ENCODE measurements around the gene SWT1.

Gene SWT1

DNA sequence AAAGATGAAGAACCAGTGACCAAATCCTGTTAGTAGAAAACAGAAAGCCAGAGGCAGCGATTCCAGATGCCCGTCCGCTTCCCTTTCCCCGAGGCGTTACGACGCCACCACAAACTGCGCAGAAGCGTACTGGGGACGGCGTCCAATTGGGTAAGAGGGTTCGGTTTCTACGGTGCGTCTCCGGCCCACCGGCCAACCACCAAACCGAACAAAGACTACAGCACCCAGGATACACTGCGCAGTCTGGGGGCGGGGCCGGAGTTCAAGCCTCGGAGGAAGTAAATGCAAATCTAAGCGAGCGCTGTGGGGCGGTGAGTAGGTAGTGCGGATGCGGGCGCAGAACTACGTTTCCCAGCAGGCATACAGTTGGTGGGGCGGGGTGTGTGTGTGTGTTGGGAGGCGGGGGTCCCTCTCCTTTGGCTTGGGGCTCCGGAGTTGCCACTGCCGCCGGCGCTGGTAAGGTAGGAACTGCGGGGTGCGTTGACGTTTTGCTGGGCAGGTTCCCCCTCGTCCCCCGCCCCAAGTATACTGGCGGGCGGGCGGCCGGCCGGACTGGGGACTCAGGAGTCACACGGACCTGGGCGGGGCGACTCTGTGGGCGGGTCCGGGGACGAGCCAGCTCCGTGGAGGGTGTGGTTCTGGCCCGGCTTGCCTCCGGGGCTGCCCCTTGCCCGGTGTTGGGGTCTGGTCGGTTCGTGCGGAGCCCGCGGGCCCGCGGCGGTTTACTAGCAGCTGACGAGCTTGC, at the start of gene SWT1, which contains the start of gene TRMT1L:
Gene SWT1 (plus strand): TSS at position 314 of the 745 bp plus-strand sequence. CDS start 3,675 bp downstream, outside the sequence.
Gene TRMT1L (minus strand): TSS at position 100 of the 745 bp plus-strand sequence. CDS start 241 bp downstream, outside the sequence.
- DNase-seq (ENCODE audit: low read depth), result peak; percentile 99

DNA sequence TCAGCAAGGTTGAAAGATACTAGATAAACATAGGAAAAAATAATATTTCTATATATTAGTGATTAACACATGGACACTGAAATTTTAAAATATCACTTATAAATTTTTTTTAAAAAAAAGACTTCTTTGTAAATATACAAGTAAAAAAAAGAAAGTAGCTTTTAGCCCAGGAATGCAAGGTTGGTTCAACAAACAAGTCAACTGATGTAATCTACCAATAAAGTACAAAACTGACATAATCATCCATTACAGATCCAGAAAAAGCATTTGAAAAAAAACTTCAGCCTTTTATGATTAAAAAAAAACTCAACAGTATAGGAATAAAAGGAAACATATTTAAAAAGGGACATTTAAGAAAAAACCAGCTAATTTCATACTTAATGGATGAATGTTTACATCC, 48.6 kb upstream of the SWT1 start:
- no peak for DNase-seq (ENCODE audit: low read depth)

GRCh38 chr1:185110145-185110544, 46.8 kb upstream of the SWT1 start:
- no peak for DNase-seq (ENCODE audit: low read depth)

- DNase-seq (ENCODE audit: low read depth), result no peak
Observed at GRCh38 chr1:185111873-185112272, 45.1 kb upstream of the SWT1 start.

GRCh38 chr1:185112356-185112755, 44.6 kb upstream of the SWT1 start:
- DNase-seq (ENCODE audit: low read depth), result no peak

- DNase-seq (ENCODE audit: low read depth), result no peak
Observed at GRCh38 chr1:185129708-185130107, 27.3 kb upstream of the SWT1 start.

- no peak for DNase-seq (ENCODE audit: low read depth)
Observed at GRCh38 chr1:185132534-185132933, 24.4 kb upstream of the SWT1 start.

DNA sequence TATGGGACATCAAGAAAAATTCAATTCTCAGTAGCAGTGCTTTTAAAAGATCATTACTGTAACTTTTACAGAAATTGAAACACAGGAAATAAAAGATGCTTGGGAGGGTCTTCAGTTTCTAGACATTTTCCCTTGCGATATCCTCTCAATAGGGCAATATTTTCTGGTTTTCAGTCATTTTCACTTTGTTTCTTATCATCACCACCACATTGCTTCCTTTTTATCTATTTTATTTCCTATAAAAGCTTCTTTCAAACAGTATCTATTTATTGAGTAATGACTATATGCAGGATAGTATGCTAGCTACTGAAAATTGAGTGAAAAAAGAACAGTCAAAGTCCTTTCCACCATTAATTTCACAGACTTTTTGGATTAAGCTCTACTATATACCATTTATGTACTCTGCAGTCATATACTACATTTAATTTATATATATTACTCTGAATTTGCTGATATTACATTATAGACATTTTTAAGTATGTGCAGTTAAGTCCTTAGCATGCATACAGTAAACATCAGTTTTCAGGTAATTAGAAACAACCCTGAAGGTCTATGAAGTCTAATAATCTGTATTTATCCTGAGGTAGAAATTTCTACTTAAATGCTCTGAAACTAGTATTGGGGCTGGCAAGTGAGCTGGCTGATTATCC, 18.9 kb upstream of the SWT1 start:
- DNase-seq (ENCODE audit: low read depth), result no peak

DNA sequence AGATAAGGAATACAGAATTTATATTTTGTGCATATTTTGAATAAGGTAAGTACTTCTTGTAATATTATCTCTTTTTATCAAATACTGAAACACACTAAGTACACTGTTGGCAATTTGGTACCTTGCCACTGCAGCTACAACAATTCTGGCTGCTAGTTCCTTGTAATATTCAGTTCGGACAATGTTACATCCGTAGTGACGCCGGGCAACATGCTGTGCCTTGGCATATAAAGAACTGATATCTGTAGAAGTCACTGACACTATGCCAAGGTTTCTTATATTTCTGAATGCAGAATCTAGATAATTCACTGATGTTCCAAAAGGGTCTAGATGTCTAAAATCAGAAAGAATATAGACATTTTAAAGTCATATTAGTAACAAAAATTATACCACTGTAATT, 17.7 kb upstream of the SWT1 start:
- no peak for DNase-seq (ENCODE audit: low read depth)

DNA sequence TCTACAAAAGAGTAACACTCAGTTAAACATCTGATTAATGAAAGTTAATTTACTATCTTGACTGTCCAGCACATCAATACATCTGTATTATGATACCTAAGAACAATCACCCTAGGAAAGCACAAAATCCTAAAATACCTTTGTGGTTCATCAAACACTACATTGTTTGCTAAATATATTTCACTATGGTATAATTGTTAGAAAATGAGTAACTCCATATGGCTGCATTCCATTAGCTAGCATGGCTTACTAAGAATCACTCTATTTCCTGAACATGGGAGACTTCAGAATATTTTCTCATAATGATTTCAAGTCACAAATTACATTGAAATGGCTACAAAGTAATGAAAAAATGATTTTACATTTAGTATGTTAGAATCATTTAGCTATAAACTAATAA, 12.7 kb upstream of the SWT1 start:
- DNase-seq (ENCODE audit: low read depth), result no peak

- DNase-seq (ENCODE audit: low read depth), result no peak
Observed at GRCh38 chr1:185151215-185151614, 5.8 kb upstream of the SWT1 start.

GRCh38 chr1:185152187-185152767, 4.7 kb upstream of the SWT1 start:
- no peak for DNase-seq (ENCODE audit: low read depth)

GRCh38 chr1:185154912-185155513, 2.0 kb upstream of the SWT1 start:
- no peak for DNase-seq (ENCODE audit: low read depth)

DNA sequence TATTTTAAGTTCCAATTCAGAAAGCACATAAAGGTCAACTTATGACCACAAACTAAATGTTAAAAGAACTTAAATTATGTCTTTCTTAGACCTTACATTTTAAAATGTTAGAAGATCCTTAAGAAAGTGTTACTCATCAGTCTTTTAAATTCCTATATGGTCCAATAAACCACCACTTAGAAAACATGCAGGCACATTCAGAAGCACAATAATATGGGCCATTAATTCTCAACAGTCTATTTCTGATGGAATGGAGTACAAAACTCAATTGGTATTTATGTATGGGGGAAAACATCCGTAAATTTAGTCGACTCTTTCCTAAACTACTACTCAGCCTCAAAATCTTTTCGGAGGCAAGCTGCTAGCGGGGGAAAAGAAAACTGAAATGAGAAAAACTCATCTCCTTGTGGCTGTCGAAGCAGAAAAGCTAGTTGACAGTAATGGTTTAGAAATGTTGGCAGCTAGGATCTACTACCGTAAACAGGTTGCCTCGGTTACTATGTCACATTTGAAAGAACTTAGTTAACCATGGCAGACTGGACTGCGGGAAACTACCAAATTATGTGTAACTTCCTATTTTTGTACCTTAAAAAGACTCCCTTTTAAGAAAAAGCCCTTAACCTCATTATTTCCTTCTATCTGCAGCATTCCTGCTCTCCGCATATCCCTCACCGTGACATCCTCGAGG, 1.2 kb upstream of the SWT1 start:
- DNase-seq (ENCODE audit: low read depth), result no peak

GRCh38 chr1:185156288-185156853, 596 bp upstream of the SWT1 start:
- DNase-seq (ENCODE audit: low read depth), result no peak

GRCh38 chr1:185157599-185158412, 839 bp downstream of the SWT1 start:
- DNase-seq (ENCODE audit: low read depth), result no peak

DNA sequence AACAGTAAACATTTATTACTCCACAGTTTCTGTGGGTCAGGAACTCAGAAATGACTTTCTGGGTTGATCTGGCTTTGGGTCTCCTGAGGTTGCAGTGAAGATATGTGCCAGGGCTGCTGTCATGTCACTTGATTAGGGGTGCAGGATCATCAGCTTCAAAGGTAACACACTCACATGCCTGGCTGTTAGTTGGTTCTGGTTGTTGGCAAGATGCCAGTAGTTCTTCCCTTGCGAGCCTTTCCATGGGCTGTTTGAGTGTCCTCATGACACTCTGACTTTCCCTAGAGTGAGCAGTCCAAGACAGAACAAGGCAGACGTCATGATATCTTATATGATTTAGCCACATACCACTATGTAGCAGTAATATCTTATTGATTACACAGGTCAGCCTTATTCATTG, 1.8 kb downstream of the SWT1 start:
- no peak for DNase-seq (ENCODE audit: low read depth)

DNA sequence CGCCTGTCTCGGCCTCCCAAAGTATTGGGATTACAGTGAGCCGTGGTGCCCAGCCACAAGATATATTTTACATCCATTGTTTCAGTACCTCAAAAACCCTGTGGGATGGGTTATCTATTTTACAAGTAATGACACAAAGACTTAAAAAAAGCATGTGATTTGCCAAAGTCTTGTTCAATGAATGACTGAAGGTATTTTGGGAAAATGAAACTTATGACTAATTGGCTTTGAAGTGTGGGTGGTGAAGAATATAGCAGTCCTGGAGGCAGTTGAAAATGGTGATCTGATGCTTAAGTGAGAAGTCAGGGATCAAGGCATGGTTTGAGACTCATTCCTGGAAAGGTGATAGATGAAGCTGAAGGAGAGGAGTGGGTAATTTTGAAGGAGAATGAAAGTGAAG, 3.0 kb downstream of the SWT1 start:
- DNase-seq (ENCODE audit: low read depth), result no peak

GRCh38 chr1:185162491-185162890, 5.5 kb downstream of the SWT1 start:
- DNase-seq (ENCODE audit: low read depth), result no peak

- DNase-seq (ENCODE audit: low read depth), result no peak
Observed at GRCh38 chr1:185166106-185166505, 9.1 kb downstream of the SWT1 start.

GRCh38 chr1:185170291-185170848, 13.4 kb downstream of the SWT1 start:
- no peak for DNase-seq (ENCODE audit: low read depth)
